RWPE2 (cell line): Measurements from ENCODE around the gene SUPT5H.
"Not testable (repeated sequence)": the region's sequence is repeated elsewhere in the genome, so short reads cannot be mapped to it uniquely, and the experiment has no call there.

ENCODE experiments used
- ATAC-seq: fragments of 200-7000 bp; cut with Tn5 transposase; 3 replicates; pipeline ENCODE4 v1.9.1; 2021; ENCODE audit warnings: low read depth
- DNase-seq: peaks from one replicate; pipeline ENCODE4 v3.0.0-alpha.2; 2020; ENCODE audit warnings: low spot score
- H3K27ac ChIP-seq: fragments of 450-650 bp; 2 replicates; pipeline ENCODE4 v1.5.1; 2017; ENCODE audit warnings: mild to moderate bottlenecking; ENCODE audit not compliant: poor library complexity, severe bottlenecking
- H3K27me3 ChIP-seq: fragments of 250-450 bp; sonication (Bioruptor Pico); 2 replicates; pipeline ENCODE4 v1.5.1; 2021; ENCODE audit warnings: mild to moderate bottlenecking, moderate library complexity; ENCODE audit not compliant: insufficient read depth, poor library complexity, severe bottlenecking
- H3K36me3 ChIP-seq: fragments of 250-450 bp; sonication (Bioruptor Pico); 2 replicates; pipeline ENCODE4 v1.5.1; 2020; ENCODE audit warnings: low read depth, mild to moderate bottlenecking, moderate library complexity
- H3K4me1 ChIP-seq: fragments of 250-450 bp; sonication (Bioruptor Pico); 2 replicates; pipeline ENCODE4 v1.5.1; 2021; ENCODE audit warnings: mild to moderate bottlenecking, moderate library complexity; ENCODE audit not compliant: insufficient read depth, poor library complexity, severe bottlenecking
- H3K4me3 ChIP-seq: fragments of 250-450 bp; sonication (Bioruptor Pico); 2 replicates; pipeline ENCODE4 v1.5.1; 2021; ENCODE audit warnings: mild to moderate bottlenecking, moderate library complexity; ENCODE audit not compliant: severe bottlenecking
- H3K9me3 ChIP-seq: fragments of 250-450 bp; sonication (Bioruptor Pico); 2 replicates; pipeline ENCODE4 v1.5.1; 2021; ENCODE audit warnings: mild to moderate bottlenecking, moderate library complexity; ENCODE audit not compliant: severe bottlenecking
- TF ChIP-seq, protein P1 (sequence below): fragments of 450-650 bp; IDR thresholded peaks from one replicate; pipeline ENCODE4 v1.5.1; 2017; ENCODE audit warnings: mild to moderate bottlenecking, moderate library complexity; ENCODE audit not compliant: poor library complexity, severe bottlenecking

Gene SUPT5H

DNA sequence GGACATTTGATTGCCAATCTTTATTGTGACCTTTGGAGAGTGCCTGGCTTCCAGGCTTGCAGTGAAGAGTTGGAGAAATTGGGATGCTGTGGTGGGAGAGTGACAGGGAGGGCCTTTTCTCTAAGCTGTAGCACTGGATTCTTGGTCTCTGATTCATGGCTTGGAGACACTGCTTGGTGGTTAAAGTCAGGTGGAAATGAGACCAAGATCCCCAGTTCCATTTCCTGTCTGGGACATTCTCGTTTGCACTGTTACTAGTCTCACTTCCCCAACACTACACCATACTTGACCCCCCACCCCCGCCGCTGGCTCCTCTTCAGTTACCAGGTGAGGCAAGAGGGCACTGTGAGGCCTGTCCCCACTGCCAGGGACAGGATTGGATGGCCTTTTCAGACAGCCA, 2.9 kb downstream of the SUPT5H start:
- Histone ChIP-seq H3K4me3 (no peak overlapping the region), H3K27me3 (no peaks in the 10 kb centered on the region), H3K36me3 (peaks cover 38% of the 10 kb centered on the region), H3K9me3 (no peaks in the 10 kb centered on the region), H3K4me1 (peaks cover 13% of the 10 kb centered on the region), H3K27ac (peak overlapping the region; percentile 31)
- ATAC-seq: 0 out of 3 replicates have a peak, but pooled peaks have one; percentile 14
- no peak for DNase-seq
- TF ChIP-seq, protein P1, sequence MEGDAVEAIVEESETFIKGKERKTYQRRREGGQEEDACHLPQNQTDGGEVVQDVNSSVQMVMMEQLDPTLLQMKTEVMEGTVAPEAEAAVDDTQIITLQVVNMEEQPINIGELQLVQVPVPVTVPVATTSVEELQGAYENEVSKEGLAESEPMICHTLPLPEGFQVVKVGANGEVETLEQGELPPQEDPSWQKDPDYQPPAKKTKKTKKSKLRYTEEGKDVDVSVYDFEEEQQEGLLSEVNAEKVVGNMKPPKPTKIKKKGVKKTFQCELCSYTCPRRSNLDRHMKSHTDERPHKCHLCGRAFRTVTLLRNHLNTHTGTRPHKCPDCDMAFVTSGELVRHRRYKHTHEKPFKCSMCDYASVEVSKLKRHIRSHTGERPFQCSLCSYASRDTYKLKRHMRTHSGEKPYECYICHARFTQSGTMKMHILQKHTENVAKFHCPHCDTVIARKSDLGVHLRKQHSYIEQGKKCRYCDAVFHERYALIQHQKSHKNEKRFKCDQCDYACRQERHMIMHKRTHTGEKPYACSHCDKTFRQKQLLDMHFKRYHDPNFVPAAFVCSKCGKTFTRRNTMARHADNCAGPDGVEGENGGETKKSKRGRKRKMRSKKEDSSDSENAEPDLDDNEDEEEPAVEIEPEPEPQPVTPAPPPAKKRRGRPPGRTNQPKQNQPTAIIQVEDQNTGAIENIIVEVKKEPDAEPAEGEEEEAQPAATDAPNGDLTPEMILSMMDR: no peak

DNA sequence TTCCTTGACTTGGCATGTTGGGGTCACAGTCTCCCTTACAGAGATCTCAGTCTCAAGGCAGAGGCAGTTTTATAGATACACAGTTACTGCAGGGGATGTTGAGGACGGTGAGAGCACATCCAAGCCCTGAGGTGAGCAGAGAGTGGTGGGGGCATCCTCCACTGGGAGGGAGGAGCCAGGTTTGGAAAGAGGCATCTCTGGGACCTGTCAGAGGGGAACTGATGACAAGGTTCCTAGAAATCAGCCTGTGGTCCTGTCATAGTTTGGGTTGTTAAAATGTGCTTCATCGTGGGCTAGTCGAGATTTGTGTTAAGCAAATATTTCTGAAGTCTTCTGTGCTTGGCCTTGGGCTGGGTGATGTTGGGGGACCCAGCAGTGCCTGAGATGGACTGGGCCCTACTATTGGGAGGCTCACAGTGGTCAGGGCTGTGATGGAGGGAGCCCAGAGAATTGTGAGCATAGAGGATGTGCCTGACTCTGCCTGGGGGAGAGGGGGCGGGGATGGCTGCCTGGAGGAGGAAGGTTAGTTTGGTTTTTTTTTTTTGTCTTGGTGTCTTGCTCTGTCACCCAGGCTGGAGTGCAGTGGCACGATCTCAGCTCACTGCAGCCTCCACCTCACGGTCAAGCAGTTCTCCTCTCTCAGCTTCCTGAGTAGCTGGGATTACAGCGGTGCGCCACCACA, 3.9 kb downstream of the SUPT5H start:
- H3K27ac ChIP-seq: no peak overlapping the region
- ATAC-seq: no peak
- H3K4me3 ChIP-seq: no peak overlapping the region
- H3K9me3 ChIP-seq: no peaks in the 10 kb centered on the region
- peaks cover 44% of the 10 kb centered on the region for H3K36me3 ChIP-seq
- TF ChIP-seq, protein P1: no peak
- H3K27me3 ChIP-seq: no peaks in the 10 kb centered on the region
- peaks cover 13% of the 10 kb centered on the region for H3K4me1 ChIP-seq
- DNase-seq: no peak

DNA sequence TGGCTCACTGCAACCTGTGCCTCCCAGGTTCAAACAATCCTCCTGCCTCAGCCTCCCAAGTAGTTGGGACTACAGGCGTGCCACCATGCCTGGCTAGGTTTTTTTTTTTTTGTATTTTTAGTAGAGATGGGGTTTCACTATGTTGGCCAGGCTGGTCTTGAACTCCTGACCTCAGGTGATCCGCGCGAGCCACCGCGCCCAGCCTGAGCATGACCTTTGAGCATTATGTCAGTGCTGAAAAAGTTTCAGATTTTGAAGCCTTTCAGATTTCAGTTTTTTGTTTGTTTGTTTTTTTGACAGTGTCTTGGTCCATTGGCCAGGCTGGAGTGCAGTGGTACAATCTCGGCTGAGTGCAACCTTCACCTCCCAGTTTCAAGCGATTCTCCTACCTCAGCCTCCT, 5.9 kb downstream of the SUPT5H start:
- H3K27me3 ChIP-seq, H3K27ac ChIP-seq, ATAC-seq, DNase-seq, H3K9me3 ChIP-seq, H3K4me3 ChIP-seq: not testable (repeated sequence)
- Histone ChIP-seq H3K36me3 (peaks cover 54% of the 10 kb centered on the region), H3K4me1 (peaks cover 11% of the 10 kb centered on the region)

DNA sequence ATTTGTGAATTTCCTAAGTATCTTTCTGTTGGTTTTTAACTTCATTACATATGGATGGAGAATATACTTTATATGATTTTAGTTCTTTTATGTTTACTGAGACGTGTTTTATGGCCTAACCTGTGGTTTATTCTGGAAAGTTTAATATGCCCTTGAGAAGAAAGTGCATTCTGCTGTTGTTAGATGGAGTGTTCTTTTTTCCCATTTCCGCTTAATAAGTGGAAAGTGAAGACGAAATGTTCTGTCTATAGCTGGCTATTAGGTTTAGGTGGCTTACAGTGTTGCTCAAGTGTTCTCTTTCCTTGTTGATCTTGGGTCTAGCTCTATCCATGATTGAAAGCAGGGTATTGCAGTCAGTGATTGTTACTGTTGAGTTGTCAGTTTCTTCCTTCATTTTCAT, 18.0 kb downstream of the SUPT5H start:
- H3K36me3 ChIP-seq: peaks cover 83% of the 10 kb centered on the region
- no peaks in the 10 kb centered on the region for H3K27me3 ChIP-seq
- H3K9me3 ChIP-seq: no peaks in the 10 kb centered on the region
- no peak overlapping the region for H3K4me3 ChIP-seq
- TF ChIP-seq, protein P1: no peak
- ATAC-seq (no peak), DNase-seq (no peak)
- H3K27ac ChIP-seq: no peak overlapping the region
- no peaks in the 10 kb centered on the region for H3K4me1 ChIP-seq

DNA sequence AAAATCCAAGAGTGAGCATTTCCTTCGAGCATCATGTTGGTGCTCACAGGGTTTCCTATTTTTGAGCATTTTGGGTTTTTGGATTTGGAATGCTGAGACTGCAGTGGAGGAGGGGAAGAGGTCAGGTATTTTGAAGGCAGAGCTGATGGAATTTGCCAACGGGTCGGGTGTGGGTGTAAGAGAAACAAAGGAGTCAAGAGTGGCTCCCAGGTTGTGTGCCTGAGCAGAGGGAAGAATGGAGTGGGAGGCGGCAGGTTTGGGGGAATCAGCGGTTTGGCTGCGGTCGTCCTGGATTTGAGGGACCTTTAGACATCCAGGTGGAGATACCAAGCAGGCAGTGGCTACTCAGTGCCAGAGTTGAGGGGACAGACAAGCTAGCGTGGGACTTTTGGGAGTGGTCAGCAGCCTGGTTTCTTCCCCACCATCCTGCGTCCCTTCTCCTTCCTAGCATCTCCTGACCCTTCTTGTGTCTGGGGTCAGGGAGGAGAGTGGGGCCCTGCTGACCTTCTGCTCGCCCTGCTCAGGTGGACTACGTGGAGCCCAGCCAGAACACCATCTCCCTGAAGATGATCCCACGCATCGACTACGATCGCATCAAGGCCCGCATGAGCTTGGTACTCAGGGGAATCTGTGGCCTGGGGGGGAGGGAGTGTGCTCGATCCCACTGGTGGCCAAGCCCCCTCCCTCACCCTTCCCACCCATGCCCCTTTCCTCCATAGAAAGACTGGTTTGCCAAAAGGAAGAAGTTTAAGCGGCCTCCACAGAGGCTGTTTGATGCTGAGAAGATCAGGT, 20.8 kb downstream of the SUPT5H start:
- Histone ChIP-seq H3K36me3 (peaks cover 83% of the 10 kb centered on the region), H3K27ac (no peak overlapping the region), H3K9me3 (no peaks in the 10 kb centered on the region), H3K4me3 (no peak overlapping the region), H3K4me1 (no peaks in the 10 kb centered on the region), H3K27me3 (no peaks in the 10 kb centered on the region)
- ATAC-seq (no peak), DNase-seq (no peak)
- TF ChIP-seq, protein P1: no peak
